Measurements from ENCODE around the gene PDGFA.

- no peak for TF ChIP-seq CTCF (IDR thresholded peaks at IDR 0.05 in 4 of 5, conservative IDR thresholded peaks at IDR 0.05 in 1 of 5)
- no peak for TF ChIP-seq POLR2A (IDR thresholded peaks at IDR 0.05)
Measured at GRCh38 chr7:528451-528850, 8.8 kb upstream of the PDGFA start.
